ENCODE data around the gene KDM4C.
"Not testable (repeated sequence)": the region's sequence is repeated elsewhere in the genome, so short reads cannot be mapped to it uniquely, and the experiment has no call there.

KDM4C gene

DNA sequence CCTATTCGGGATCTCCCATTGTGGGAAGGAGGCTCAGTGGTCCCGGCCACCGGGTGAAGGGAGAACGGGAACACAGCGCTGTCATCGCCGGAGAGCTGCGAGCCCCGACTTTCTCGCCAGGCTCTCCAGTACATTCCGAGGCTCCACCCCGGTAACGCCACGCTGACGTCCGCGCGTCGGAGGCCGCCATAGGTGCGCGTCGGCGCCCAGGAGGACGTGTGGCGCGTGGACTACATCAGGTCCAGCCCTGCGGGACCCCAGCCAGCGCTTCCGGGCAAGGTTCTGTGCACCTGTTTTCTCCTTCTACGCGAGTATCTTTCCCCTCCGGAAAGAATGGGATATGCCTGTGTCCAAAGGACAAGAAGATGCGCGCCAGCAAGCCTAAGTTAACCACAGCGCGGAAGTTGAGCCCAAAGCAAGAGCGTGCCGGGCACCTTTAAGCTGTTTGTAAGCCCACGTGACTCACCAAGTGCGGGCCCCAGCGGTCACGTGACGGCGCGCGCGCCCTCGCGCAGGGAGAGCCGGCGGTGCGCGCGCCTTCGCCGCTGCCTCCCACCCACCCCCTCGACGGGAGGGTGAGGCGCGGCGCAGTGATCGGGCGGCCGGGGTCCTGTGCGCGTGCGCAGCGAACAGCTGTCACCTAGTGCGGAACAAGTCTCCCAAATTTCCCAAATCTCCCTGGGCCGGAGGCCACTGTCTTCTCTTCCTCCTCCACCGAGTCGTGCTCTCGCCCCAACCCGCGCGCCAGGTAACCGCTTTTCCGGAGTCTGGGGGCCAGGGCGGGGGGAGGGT lies at the start of gene KDM4C:
Gene KDM4C, plus strand, starts transcription at position 518 of the 792 bp plus-strand sequence. CDS start 35,016 bp downstream, outside the sequence.
- DNase-seq = peak; percentile 92

DNA sequence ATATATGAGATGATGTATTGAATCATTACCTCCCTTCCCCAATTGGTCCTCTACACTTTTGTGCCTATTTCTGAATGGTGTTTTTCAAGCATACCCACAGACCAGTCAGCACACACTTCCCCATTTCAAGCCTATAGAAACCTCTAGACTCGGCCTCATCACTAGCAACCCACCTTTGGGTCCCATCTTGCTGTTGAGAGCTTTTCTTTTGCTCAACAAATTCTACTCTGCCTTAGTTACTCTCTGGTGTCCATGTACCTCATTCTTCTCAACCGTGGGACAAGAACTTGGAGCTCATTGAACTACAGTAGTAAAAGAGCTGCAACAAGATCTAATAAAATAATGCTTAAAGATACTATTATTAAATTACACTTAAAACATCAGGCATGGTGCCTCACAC lies 49.0 kb upstream of the KDM4C start:
- DNase-seq = no peak

DNA sequence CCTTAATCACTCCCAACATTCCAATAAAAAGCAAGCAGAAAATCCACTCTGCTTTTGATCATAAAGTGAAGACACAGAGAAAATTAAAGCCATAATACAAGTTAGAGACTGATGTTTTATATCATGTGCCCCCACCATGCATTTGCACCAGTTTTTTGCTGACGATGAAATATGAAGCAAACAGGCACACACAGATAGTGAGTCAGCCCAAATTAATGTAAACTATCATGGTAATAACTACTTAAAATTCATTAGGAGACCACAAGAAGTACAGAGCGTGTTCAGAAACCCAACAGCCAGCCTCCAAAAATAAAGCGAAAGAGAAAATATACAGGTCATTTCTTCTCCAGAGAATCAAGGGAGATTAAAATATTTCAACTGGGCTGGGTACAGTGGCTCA lies 46.4 kb upstream of the KDM4C start:
- no peak for DNase-seq

DNA sequence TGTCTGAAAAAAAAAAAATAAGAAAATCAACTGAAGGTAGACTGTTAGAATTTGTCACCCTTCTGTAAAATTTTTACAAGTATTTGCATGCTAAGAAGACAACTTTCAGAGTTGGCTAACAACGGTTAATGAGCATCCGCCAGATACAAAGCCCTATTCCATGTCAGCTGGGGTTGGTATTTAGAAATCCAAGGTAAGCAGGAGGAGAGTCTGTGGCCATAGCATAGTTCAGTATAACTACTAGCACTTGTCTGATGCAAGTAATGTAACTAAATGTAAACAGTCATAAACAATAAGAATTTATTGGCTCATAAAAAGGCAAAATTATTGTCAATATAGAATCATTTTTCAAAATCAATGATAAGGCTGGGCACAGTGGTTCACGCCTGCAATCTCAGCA lies 45.7 kb upstream of the KDM4C start:
- no peak for DNase-seq

DNA sequence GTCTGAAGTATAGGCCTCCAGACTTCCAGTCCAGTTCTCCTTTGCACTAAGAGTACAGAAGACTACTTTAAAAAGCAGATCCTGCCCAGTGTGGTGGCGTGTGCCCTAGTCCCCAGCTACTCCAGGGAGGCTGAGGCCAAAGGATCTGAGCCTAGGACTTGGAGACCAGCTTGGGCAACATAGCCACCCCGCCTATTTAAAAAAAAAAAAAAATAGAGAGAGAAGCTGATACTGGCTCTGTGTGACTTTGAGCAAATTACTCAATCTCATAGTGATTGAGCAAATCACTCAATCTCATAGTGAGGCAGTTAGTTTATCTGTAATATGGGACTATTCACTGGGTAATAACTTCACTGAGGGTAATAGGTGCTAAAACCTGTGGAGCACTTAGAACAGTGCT lies 43.6 kb upstream of the KDM4C start:
- no peak for DNase-seq

DNA sequence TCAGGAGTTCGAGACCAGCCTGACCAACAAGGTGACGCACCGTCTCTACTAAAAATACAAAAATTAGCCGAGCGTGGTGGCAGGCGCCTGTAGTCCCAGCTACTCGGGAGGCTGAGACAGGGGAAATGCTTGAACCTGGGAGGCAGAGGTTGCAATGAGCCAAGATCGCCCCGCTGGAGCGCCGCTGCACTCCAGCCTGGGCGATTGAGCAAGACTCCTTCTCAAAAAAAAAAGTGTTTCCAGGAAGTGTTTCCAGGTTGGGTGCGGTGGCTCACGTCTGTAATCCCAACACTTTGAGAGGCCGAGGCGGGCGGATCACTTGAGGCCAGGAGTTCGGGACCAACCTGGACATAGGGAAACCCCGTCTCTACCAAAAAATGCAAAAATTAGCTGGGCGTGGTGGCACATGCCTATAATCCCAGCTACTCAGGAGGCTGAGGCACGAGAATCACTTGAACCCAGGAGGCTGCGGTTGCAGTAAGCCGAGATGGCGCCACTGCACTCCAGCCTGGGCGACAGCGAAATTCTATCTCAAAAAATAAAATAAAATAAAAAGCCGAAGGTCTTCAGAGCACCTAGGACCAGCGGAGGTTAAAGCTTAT lies 42.5 kb upstream of the KDM4C start:
- not testable (repeated sequence) for DNase-seq

DNA sequence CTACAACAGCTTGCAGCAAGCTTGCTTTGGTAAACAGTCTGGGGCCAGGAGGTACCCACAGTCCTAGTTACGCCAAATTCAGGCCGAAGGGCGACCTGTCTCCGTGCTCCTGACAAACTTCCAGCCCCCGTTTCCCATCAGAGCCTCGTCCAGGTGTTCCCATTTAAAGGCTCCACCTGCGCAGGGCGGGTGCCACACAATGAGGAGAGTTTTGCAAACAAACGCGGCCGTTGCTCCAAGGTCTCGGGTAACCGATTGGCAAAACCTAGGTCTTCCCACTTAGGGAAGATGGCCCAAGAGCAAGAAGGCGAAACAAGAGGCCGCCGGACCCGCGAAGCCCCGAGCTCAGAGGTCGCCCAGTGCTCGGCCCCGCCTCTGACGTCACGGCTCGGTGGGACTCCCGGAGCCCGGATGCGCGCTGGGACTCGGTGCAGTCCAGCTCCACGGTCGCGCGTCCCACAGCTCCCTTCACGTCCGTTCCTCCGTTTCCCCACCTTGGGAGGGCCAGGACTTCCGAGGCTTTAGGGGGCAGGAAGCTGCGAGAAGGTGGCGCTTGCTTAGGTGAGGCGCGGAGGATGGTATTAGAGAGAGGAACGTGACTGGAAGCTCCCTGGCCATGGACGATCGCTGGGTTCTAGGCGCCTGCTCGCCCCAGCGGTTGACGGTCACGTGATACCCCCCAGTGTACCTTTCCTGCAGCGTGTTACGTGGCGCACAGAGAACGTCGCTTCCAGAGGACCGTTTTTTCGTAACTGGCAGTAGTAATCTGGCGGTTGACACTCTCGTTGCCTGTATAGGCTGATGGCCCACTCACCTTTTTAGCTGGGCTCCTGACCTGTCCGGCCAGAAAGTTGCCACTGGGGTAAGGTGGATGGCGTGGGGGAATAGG lies 41.8 kb upstream of the KDM4C start:
- no peak for DNase-seq

DNA sequence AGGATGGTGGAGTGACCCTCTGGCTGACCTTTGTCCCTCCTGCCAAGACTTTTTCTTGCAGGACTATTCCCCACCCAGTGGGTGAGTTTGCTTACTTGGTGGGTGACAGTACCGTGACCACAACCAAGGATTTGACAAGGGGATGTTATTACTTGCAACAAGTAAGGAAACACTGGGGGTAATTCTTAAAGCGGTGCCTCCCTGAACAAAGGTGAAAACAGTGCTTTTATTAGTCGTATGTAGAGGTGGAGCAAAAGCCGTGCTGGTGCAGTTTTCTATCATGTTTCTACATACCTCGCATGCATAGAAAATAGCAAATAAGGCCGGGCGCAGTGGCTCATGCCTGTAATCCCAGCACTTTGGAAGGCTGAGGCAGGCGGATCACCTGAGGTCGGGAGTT lies 41.0 kb upstream of the KDM4C start:
- DNase-seq = no peak

DNA sequence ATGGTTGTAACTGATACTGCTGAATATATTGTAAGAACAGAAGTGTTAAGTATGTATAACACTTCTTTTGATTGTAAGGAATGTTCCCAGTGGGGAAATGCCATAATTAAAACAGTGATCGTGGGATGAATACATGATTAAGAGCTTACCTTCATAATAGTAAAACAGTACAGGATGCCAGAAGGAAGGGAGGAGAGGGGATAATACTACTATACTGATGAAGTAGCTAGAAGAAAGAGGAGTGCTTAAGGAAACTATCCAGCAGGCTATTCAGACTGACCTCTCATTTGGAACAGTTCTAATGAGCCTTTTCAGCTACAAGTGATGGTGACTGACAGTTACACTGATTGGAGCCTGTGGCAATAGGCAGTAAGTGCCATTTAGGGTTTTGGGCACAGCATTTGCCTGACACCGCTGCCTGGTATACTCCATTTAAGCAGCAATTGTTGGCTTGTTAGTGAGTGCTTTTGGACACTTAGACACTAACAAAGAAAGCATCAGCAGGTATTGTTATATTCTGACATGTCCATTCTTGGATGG lies 33.8 kb upstream of the KDM4C start:
- no peak for DNase-seq

DNA sequence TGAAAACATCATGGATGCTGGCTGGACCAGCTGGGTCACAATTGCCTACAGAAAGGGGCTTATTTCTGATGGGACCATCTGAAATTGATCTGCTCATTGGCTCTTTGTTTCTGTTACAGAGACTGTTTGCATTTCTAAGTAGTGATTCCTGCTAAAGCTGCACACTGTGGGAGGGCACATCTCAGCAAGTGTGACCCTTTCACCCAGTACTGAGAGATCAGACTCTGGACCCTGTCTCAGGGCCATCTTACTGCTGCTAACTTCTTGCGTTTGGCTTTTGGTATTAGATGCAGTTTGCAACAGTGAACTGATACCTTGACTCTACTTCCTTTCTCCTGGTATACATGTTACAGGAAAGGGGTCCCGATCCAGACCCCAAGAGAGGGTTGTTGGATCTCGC lies 24.5 kb upstream of the KDM4C start:
- DNase-seq = no peak

DNA sequence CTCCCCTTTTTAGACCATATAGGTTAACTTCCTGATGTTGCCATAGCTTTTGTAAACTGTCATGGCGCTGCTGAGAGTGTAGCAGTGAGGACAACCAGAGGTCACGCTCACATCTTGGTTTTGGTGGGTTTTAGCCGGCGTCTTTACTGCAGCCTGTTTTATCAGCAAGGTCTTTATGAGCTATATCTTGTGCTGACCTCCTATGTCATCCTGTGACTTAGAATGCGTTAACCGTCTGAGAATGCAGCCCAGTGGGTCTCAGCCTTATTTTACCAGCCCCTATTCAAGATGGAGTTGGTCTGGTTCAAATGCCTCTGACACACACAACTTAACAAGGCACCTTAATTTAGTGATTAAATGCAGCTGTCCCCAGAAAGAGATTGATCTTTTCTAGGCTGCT lies 23.9 kb upstream of the KDM4C start:
- DNase-seq = no peak

DNA sequence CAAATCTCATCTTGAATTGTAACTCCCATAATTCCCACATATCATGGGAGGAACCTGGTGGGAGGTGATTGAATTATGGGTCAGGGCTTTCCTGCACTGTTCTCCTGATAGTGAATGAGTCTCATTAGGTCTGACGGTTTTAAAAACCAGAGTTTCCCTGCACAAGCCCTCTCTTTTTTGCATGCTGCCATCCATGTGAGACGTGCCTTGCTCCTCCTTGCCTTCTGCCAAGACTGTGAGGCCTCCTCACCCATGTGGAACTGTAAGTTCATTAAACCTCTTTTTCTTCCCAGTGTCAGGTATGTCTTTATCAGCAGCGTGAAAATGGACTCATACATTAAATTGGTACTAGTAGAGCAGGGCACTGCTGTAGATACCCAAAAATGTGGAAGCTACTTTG lies 22.4 kb upstream of the KDM4C start:
- DNase-seq = no peak

DNA sequence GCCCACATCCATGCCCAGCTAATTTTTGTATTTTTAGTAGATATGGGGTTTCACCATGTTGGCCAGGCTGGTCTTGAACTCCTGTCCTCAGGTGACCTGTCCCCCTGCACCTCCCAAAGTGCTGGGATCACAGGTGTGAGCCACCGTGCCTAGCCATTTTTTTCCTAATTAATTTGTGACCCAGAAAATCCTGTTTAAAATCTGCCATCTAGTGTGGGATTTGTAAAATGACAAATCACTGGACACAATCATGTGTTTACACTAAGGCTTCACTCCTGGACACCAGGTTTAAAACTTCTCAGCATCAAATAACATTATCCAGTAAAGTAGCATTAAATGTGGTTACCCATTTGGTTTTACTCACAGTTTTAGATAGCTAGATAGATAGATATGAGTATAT lies 18.6 kb upstream of the KDM4C start:
- DNase-seq = peak; percentile 5

DNA sequence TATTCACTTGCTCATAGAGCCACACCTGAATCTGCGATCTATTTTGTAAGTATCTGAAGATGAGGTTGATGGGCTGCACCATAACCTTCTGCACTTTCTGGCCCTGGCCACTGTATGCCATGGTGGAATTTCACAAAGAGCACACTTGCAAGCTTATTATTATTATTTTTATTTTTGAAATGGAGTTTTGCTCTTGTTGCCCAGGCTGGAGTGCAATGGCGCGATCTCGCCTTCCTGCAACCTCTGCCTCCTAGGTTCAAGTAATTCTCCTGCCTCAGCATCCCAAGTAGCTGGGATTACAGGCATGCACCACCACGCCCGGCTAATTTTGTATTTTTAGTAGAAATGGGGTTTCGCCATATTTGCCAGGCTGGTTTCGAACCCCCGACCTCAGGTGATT lies 8.9 kb upstream of the KDM4C start:
- not testable (repeated sequence) for DNase-seq

DNA sequence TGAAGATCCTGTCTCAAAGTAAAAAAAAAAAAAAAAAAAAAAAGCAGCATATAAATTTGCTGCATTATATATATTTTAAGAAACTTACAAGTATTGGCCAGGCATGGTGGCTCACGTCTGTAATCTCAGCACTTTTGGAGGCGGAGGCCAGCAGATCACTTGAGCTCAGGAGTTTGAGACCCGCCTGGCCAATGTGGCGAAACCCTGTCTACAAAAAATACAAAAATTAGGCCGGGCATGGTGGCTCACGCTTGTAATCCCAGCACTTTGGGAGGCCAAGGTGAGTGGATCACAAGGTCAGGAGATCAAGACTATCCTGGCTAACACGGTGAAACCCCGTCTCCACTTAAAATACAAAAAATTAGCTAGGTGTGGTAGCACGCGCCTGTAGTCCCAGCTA lies 2.9 kb upstream of the KDM4C start:
- DNase-seq = not testable (repeated sequence)

DNA sequence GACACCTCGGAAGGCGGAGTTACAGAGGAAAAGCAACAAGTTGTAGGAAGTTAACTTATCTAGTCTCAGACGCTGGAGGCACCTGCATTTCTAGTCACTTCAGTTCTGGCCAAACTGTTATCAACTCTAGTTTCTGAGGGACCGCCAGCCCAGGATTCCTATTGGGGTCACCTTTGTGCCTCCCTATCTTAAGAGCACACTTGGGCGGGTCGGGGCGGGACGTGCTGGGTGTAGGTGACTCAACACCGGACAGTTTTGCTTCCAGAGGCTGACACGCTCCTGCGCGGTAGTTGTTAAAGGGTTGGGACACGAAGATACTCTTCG lies 679 bp upstream of the KDM4C start:
- peak; percentile 65 for DNase-seq

DNA sequence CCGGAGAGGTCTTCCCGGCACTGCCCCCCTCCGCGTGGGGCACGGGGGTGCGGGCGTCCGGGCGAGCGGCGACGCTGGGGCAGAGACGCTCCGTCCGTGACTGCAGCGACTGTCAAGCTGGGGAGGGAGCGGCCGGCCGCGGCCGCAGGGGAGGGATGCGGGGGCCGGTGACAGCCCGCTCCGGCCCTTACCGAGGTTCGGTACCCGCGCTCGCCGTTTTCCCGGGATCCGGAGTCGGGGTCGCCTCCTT lies 400 bp downstream of the KDM4C start:
- DNase-seq = no peak

DNA sequence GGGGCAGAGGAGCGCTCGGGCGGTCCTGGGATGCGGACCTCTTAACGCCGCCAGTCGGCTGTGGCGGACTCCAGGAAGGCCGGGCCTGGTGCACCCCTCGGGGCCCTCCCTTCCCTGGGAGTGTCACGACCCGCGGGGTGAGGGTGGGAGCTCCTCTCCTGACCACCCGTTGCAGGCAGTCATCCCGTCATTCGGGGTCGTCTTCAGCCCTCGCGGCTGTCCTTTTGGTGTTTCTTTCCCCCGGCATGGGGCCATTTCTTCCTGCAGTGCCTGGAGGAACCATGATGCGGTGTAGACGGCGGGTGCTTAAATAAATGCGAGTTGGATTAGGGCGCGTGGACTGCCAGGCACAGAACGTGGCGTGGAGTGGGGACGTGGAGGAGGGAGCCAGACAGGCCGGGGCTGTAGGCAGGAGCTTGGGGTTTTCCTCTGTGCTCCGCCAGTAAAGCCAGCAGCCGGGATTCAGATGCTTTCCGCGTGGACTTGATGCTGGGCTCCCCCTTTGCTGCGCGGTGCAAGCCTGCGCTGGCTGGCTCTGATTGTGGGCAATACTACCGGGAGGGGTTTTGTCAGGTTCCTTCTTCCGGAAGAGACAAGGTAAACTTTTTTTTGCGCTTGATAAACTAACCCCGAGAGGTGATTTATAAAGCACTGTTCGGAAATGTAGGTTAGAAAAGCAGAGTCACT lies 868 bp downstream of the KDM4C start:
- DNase-seq = peak; percentile 66

DNA sequence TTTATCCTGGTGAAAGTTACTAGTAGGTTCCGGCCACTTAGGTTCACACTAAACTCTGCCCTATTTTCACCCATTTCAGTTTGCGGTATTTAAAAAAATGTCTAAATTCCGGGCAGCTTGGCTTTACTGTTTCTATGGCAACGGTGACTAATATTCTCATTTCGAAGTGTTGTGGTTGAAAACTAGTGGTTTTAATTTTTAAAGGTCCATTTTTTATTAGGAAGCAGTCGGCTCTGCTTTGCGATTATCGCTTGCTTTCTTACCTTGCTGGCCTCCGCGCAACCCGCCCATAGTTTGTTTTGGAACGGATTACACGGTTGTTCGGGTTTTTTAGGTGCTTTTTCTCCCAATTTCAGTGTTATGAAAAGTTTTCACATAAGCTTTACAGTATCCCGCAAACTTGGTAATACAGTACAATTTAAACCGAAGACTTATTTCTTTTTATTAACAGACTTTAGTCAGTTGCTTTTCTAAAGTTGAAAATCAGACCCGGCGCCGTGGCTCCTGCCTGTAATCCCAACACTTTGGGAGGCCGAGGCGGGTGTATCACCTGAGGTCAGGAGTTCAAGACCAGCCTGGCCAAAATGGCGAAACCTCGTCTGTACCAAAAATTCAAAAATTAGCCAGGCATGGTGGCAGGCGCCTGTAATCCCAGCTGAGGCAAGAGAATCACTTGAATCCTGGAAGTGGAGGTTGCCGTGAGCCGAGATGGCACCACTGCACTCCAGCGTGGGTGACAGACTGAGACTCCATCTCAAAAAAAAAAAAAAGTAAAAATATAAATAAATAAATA lies 1.6 kb downstream of the KDM4C start:
- DNase-seq = peak; percentile 60

DNA sequence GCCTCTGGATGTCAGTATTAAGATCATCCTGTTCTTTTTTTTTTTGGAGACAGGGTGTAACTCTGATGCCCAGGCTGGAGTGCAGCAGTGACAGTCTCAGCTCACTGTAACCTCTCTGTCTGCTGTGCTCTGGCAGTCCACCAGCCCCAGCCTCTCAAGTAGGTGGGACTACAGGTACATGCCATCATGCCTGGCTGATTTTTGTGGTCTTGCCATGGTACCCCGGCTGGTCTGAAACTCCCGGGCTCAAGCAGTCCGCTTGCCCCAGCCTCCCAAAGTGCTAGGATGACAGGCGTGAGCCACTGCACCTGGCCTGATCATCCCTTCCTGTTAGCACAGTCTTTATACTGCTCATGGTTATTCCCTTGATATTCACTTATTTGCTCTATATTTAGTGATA lies 3.5 kb downstream of the KDM4C start:
- DNase-seq = no peak

DNA sequence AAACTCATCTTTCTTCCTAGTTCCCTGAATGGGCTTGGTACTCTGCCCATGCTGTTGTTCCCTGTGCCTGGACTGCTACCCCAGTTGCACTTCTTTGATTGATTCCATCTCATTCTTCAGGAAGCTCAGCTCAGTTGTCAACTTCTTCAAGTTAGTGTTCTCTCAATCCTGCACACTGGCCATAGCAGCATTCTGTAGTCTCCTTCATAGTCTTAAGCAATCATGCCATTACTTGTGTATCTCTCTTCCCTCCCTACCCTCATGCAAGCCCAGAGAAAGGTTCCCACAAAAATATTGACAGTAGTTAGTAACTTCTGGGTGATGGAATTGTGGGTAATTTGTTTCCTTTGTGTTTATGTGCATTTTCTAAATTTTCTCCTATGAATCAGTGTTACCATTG lies 5.5 kb downstream of the KDM4C start:
- no peak for DNase-seq

DNA sequence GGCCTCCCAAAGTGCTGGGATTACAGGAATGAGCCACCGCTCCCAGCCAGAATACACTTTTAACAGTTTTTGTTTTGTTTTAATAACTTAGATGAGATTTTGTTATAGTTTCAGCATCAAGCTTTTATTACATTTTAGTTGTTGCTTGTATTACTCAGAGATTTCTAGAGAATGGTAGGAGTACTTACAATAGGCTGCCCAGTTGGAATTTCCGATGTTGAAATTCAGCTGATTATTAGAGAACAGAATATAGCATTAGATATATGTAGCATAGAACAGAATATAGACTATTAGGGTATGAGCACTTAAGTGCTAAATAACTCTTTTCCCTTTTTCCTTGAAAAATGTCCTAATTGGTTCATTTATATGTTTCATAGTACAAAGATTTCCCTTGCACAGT lies 6.2 kb downstream of the KDM4C start:
- DNase-seq = no peak

DNA sequence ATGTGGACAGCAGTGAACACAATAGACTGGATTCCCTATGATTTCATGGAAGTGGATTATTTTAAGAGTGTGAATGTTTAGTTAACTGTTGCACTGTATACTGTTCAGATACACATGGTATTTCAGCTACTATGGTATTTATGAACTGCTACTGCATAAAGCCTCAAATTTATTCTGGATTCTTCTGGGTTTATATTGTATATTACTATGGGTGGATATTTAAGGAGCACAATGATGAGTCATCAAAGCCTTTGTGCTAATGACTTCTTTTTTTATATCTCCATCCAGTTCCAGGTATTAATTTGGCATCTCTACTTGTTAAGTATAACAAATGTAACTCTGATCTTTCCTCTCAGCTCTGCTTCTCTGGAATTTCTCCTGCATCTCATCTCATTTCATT lies 6.8 kb downstream of the KDM4C start:
- no peak for DNase-seq

All from NCI-H226 (cell line).